Naive thymus-derived CD8-positive, alpha-beta T cell (primary cell): ENCODE data around the gene SLC2A6. TPM values are rescaled to one million over a fixed set of nuclear protein-coding genes. Genes with fewer than 3 reads are reported as not detected.
A peak's percentile ranks its signal among the peaks of the same experiment; 100 is the strongest.

Source experiments
- ATAC-seq, 2 donors: fragments of 150-1000 bp; cut with Tn5 transposase in 1 of 2; sonication (Bioruptor Pico), chemical (Tn5 transposase) in 1 of 2; 1 replicate in 1 of 2; 2 replicates in 1 of 2; pipeline ENCODE4 v1.10.0; 2021; ENCODE audit warnings: mild to moderate bottlenecking in 2 of 2, moderate library complexity in 2 of 2
- POLR2A ChIA-PET: fragments of 350-600 bp; sonication (Branson Sonifier 250); formaldehyde crosslinking; loops from one replicate; lab custom pipeline; 2021; ENCODE audit warnings: antibody characterized with exemption; lab: Charles Lee
- DNase-seq, 10 donors: peaks; one replicate each; pipeline versions ENCODE4 v3.0.0 to v3.0.0-alpha.2; 2020 to 2022
- H3K27ac Mint-ChIP-seq, 10 donors: one replicate each; pipeline ENCODE4 v1.8.0; 2020 to 2022; ENCODE audit warnings: mild to moderate bottlenecking in 10 of 10, mixed read lengths in 10 of 10, moderate library complexity in 4 of 10, inconsistent platforms in 1 of 10
- H3K27me3 Mint-ChIP-seq, 5 donors: one replicate each; pipeline ENCODE4 v1.8.0; 2021 to 2022; ENCODE audit warnings: mixed read lengths in 5 of 5
- H3K36me3 Mint-ChIP-seq, 3 donors: one replicate each; pipeline ENCODE4 v1.8.0; 2020 to 2022; ENCODE audit warnings: mixed read lengths in 3 of 3, mild to moderate bottlenecking in 2 of 3, inconsistent platforms in 1 of 3
- H3K4me1 Mint-ChIP-seq, 4 donors: one replicate each; pipeline ENCODE4 v1.8.0; 2021 to 2022; ENCODE audit warnings: mixed read lengths in 4 of 4
- H3K4me3 Mint-ChIP-seq, 10 donors: one replicate each; pipeline ENCODE4 v1.8.0; 2020 to 2022; ENCODE audit warnings: mild to moderate bottlenecking in 10 of 10, mixed read lengths in 10 of 10, moderate library complexity in 6 of 10, inconsistent platforms in 1 of 10
- H3K9me3 Mint-ChIP-seq, 9 donors: one replicate each; pipeline ENCODE4 v1.8.0; 2020 to 2022; ENCODE audit warnings: mixed read lengths in 9 of 9, mild to moderate bottlenecking in 3 of 9, inconsistent platforms in 1 of 9, moderate library complexity in 1 of 9
- polyA plus RNA-seq, 3 donors: library from polyadenylated mRNA; unstranded; fragments of 300-500 nt; fragmentation: Illumina TruSeq; gene quantifications; one replicate each; pipeline ENCODE4 v1.2.3, GENCODE V29; 2021
- total RNA-seq, 8 experiments: library from RNA in 2 of 8; stranded (reverse) in 2 of 8; gene quantifications; one replicate each; pipeline ENCODE4 v1.2.3 and lab custom pipeline; 2021 to 2026

Gene SLC2A6
- total and polyA plus RNA-seq, 5 experiments from 2014 or later: 4.0 to 8.7 (median 6.0) TPM

DNA sequence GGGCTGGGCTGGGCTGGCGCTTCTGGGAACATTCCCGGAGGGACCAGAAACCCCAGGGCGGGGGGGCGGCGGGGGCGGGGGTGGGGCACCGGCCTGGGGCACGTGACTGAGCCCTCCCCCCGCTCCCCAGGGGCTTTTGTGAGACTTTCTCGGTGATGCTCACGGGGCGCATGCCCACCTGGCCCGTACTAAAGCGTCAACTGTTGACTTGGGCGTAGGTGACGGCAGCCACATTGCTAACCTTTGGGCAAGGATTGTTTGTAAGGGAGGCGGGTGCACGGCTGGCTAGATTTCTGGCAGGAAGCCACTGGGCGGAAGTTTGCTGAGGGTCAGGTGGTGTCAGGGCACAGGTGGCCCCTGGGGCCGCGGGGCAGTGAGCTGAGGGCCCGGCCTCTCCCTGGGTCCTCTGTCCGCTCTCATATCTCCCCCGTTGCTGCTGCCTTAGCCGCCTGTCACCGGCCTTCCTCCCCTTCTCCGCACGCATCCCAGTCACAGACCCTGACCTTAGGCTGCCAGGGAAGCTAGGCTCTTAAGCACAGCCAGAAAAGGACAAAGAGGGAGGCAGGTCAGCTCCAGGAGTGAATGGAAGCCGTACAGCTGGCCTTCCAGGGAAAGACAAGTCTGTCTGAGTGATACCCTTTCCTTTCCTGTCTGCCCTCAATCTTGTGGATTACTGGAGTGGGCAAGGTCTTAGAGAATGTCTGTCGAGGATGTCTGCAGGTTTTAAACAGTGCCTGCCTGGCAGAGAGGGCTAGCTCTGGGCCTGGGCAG is 18.3 kb downstream of the SLC2A6 start:
- peaks cover 4 to 15% (median 13%) of the 10 kb centered on the region in 4 donors for H3K4me1 Mint-ChIP-seq
- DNase-seq (peak in 9 of 10 donors; percentile 43 to 89 (median 64)), ATAC-seq (peak; percentile 24 to 47)
- no peaks in the 10 kb centered on the region for H3K9me3 Mint-ChIP-seq
- POLR2A ChIA-PET: interaction anchor here (1.3 to 2.0 kb wide), 3 partner anchors 18 to 104 kb away, joined by 6 to 10 read pairs (median 9); partner anchors contain the start of genes SLC2A6, SURF1 and SURF2
- H3K27ac Mint-ChIP-seq: peak overlapping the region; percentile 84 to 96 (median 94)
- no peaks in the 10 kb centered on the region for H3K36me3 Mint-ChIP-seq
- no peaks in the 10 kb centered on the region for H3K27me3 Mint-ChIP-seq
- H3K4me3 Mint-ChIP-seq: peak overlapping the region; percentile 58 to 94 (median 74)

- H3K4me3 Mint-ChIP-seq: peak within 1 kb of the TSS; percentile 84 to 98 (median 91)
- no peaks in the 10 kb centered on the region for H3K36me3 Mint-ChIP-seq
- DNase-seq (peak; percentile 87 to 96 (median 88)), ATAC-seq (peak; percentile 83 to 88)
- H3K9me3 Mint-ChIP-seq: no peaks in the 10 kb centered on the region
- POLR2A ChIA-PET: interaction anchor here (0.6 to 2.0 kb wide), 9 partner anchors 9 to 429 kb away, joined by 3 to 10 read pairs (median 4); partner anchors contain the start of genes GTF3C5, SLC2A6, SURF1 and SURF2
- peaks cover 4 to 15% (median 13%) of the 10 kb centered on the region in 4 donors for H3K4me1 Mint-ChIP-seq
- peak within 1 kb of the TSS; percentile 84 to 97 (median 96) for H3K27ac Mint-ChIP-seq
- H3K27me3 Mint-ChIP-seq: no peaks in the 10 kb centered on the region
Measured at GRCh38 chr9:133459476-133460404, 19.2 kb downstream of the SLC2A6 start, which contains the start of gene CACFD1. Gene CACFD1, plus strand, starts transcription at chr9:133459978. Its CDS starts 89 bp downstream, at chr9:133460067.

GRCh38 chr9:133458643-133459312 is 20.1 kb downstream of the SLC2A6 start:
- H3K27ac Mint-ChIP-seq: peak overlapping the region in 6 of 10 donors; percentile 53 to 97 (median 96)
- H3K27me3 Mint-ChIP-seq: no peaks in the 10 kb centered on the region
- H3K36me3 Mint-ChIP-seq: no peaks in the 10 kb centered on the region
- DNase-seq (no peak), ATAC-seq (no peak)
- peaks cover 4 to 15% (median 13%) of the 10 kb centered on the region in 4 donors for H3K4me1 Mint-ChIP-seq
- POLR2A ChIA-PET: interaction anchor here (0.6 to 2.0 kb wide), 10 partner anchors 9 to 428 kb away, joined by 3 to 10 read pairs (median 4); partner anchors contain the start of genes GTF3C5, SLC2A6, SURF1 and SURF2
- H3K4me3 Mint-ChIP-seq: peak overlapping the region; percentile 84 to 98 (median 91)
- H3K9me3 Mint-ChIP-seq: no peaks in the 10 kb centered on the region

GRCh38 chr9:133457748-133458147 is 21.2 kb downstream of the SLC2A6 start:
- ATAC-seq: no peak
- no peak for DNase-seq
- peaks cover 4 to 15% (median 13%) of the 10 kb centered on the region in 4 donors for H3K4me1 Mint-ChIP-seq
- H3K4me3 Mint-ChIP-seq: no peak overlapping the region
- H3K9me3 Mint-ChIP-seq: no peaks in the 10 kb centered on the region
- H3K36me3 Mint-ChIP-seq: no peaks in the 10 kb centered on the region
- no peaks in the 10 kb centered on the region for H3K27me3 Mint-ChIP-seq
- POLR2A ChIA-PET: interaction anchor here (1.3 kb wide), 1 partner anchor 10 kb away, joined by 4 read pairs; no protein-coding TSS in a partner anchor
- H3K27ac Mint-ChIP-seq: no peak overlapping the region

GRCh38 chr9:133457233-133457632 is 21.7 kb downstream of the SLC2A6 start:
- Mint-ChIP-seq H3K9me3 (no peaks in the 10 kb centered on the region), H3K36me3 (no peaks in the 10 kb centered on the region), H3K4me1 (peaks cover 4 to 15% (median 13%) of the 10 kb centered on the region in 4 donors), H3K27me3 (no peaks in the 10 kb centered on the region), H3K4me3 (no peak overlapping the region), H3K27ac (no peak overlapping the region)
- POLR2A ChIA-PET: interaction anchor here (1.3 kb wide), 1 partner anchor 10 kb away, joined by 4 read pairs; no protein-coding TSS in a partner anchor
- DNase-seq (no peak), ATAC-seq (no peak)

DNA sequence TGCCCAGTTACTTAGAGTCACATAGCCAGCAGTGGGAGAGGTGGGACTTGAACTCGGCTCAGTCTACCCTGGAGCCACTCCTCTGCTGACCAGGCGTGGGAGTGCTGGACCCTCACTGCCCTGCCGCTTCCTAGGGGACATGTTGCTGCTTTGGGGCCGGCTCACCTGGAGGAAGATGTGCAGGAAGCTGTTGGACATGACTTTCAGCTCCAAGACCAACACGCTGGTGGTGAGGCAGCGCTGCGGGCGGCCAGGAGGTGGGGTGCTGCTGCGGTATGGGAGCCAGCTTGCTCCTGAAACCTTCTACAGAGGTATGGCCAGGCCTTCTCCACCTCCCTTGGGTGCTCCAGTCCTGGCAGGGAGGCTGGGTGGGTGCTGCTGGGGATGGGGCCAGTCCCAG is 22.5 kb downstream of the SLC2A6 start:
- DNase-seq (no peak), ATAC-seq (no peak)
- Mint-ChIP-seq H3K4me3 (no peak overlapping the region), H3K9me3 (no peaks in the 10 kb centered on the region), H3K36me3 (no peaks in the 10 kb centered on the region), H3K27ac (no peak overlapping the region), H3K4me1 (peaks cover 4 to 19% (median 13%) of the 10 kb centered on the region in 4 donors), H3K27me3 (no peaks in the 10 kb centered on the region)
- POLR2A ChIA-PET: no interaction called here

DNA sequence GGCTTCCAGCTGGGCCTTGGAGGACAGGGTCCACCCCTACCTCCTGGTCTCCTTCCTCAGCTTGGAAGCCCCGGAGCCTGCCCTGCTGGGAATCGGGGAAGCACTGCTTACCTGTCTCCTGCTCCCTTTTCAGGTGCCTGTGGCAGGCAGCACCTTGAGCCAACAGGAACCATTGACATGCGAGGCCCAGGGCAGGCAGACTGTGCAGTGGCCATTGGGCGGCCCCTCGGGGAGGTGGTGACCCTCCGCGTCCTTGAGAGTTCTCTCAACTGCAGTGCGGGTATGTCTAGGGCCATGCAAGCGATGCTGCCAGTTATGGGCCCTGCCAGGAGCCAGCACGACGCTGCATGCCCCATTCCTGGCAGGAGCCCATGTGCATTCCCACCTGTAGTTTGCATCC is 23.0 kb downstream of the SLC2A6 start:
- DNase-seq (no peak), ATAC-seq (no peak)
- POLR2A ChIA-PET: no interaction called here
- peaks cover 4 to 18% (median 13%) of the 10 kb centered on the region in 4 donors for H3K4me1 Mint-ChIP-seq
- no peaks in the 10 kb centered on the region for H3K27me3 Mint-ChIP-seq
- H3K9me3 Mint-ChIP-seq: no peaks in the 10 kb centered on the region
- H3K36me3 Mint-ChIP-seq: no peaks in the 10 kb centered on the region
- peak overlapping the region in 2 of 10 donors; percentile 4 to 49 for H3K27ac Mint-ChIP-seq
- H3K4me3 Mint-ChIP-seq: no peak overlapping the region

DNA sequence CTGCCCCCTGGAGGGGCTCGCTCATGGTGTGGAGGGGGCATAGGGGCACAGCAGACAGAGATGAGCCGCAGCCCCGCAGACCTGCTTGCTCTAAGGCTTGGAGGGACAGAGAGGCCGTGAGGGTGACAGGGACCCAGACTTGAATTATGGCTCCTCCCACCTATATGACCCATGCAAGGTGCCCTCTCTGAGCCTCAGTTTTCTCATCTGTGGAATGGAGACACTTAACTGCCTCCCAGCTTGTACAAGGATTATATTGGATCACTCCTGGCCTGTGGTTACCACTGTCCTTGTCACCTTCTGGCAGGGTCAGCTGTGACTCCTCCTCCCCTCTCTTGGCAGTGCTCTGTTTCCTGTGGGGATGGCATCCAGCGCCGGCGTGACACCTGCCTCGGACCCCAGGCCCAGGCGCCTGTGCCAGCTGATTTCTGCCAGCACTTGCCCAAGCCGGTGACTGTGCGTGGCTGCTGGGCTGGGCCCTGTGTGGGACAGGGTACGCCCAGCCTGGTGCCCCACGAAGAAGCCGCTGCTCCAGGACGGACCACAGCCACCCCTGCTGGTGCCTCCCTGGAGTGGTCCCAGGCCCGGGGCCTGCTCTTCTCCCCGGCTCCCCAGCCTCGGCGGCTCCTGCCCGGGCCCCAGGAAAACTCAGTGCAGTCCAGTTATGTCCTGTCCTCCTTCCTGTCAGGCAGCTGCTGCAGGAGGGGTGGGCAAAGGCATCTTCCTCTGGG is 23.8 kb downstream of the SLC2A6 start:
- H3K4me3 Mint-ChIP-seq: no peak overlapping the region
- H3K27me3 Mint-ChIP-seq: no peaks in the 10 kb centered on the region
- H3K4me1 Mint-ChIP-seq: peaks cover 2 to 13% (median 7%) of the 10 kb centered on the region in 4 donors
- H3K9me3 Mint-ChIP-seq: no peaks in the 10 kb centered on the region
- DNase-seq: no peak
- POLR2A ChIA-PET: no interaction called here
- no peaks in the 10 kb centered on the region for H3K36me3 Mint-ChIP-seq
- no peak for ATAC-seq
- H3K27ac Mint-ChIP-seq: no peak overlapping the region

GRCh38 chr9:133454325-133454724 is 24.6 kb downstream of the SLC2A6 start:
- H3K36me3 Mint-ChIP-seq: no peaks in the 10 kb centered on the region

DNA sequence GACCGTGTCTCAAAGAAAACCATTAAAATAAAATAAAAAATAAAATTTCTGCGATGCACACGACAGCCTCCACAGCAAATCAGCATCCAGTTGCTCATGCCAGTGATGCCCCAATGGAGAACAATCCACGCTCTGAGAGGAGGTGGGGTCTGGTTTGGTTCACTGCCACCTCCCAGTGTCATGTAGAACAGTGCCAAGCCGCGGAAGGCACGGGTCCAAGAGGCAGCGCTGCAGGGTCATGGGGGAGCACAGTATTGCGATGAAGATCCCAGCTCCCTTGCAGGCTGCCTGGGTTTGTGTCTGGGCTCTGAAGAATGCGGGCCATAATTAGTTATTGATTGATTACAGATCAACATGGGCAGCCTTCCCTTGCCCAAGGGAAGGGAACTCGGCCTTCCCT is 25.2 kb downstream of the SLC2A6 start:
- DNase-seq (no peak), ATAC-seq (no peak)
- POLR2A ChIA-PET: no interaction called here
- H3K4me3 Mint-ChIP-seq: no peak overlapping the region
- H3K4me1 Mint-ChIP-seq: peaks cover 0 to 5% (median 1%) of the 10 kb centered on the region in 4 donors
- peaks cover 0 to 2% (median 0%) of the 10 kb centered on the region in 5 donors for H3K27me3 Mint-ChIP-seq
- H3K27ac Mint-ChIP-seq: no peak overlapping the region
- H3K36me3 Mint-ChIP-seq: no peaks in the 10 kb centered on the region
- no peaks in the 10 kb centered on the region for H3K9me3 Mint-ChIP-seq

More at GRCh38 chr9:133454325-133454724, 24.6 kb downstream of the SLC2A6 start:
- no peaks in the 10 kb centered on the region for H3K27me3 Mint-ChIP-seq
- DNase-seq (no peak), ATAC-seq (no peak)
- peaks cover 0 to 12% (median 4%) of the 10 kb centered on the region in 4 donors for H3K4me1 Mint-ChIP-seq
- H3K9me3 Mint-ChIP-seq: no peaks in the 10 kb centered on the region
- POLR2A ChIA-PET: no interaction called here
- peak overlapping the region in 1 of 10 donors; percentile 38 for H3K27ac Mint-ChIP-seq
- H3K4me3 Mint-ChIP-seq: no peak overlapping the region

DNA sequence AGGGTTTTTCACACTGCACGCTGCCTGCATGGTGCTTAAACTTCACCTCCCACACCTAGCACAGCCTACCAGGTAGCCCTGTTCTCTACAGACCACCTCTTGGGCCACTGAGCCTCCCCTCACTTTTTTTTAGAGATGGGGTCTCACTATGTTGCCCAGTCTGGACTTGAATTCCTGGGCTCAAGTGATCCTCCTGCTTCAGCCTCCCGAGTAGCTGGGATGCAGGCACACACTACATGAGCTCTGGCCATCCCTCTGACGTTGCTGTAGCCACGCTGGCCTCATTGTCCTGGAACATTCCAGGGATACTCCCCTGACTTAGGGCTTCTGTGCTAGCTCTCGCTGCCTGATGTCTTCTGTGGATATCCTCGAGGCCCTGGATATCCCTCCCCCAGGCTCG is 26.3 kb downstream of the SLC2A6 start:
- ATAC-seq: no peak
- Mint-ChIP-seq H3K36me3 (no peaks in the 10 kb centered on the region), H3K27me3 (peaks cover 0 to 2% (median 0%) of the 10 kb centered on the region in 5 donors), H3K9me3 (no peaks in the 10 kb centered on the region), H3K4me1 (peaks cover 0 to 4% (median 0%) of the 10 kb centered on the region in 4 donors), H3K27ac (no peak overlapping the region), H3K4me3 (no peak overlapping the region)
- no peak for DNase-seq
- POLR2A ChIA-PET: no interaction called here
